ENCODE results near the gene LILRB5.
"Not testable (repeated sequence)": the region's sequence is repeated elsewhere in the genome, so short reads cannot be mapped to it uniquely, and the experiment has no call there.

GRCh38 chr19:54286283-54286682 lies 29.2 kb upstream of the LILRB5 start:
- not testable (repeated sequence) for TF ChIP-seq GATA3 (IDR thresholded peaks at IDR 0.05; ENCODE audit: borderline replicate concordance); HDAC2 (IDR thresholded peaks at IDR 0.05); POLR2A (IDR thresholded peaks at IDR 0.05; ENCODE audit: low read length); CTCF (IDR thresholded peaks at IDR 0.05); BCL3 (IDR thresholded peaks at IDR 0.05); MAFK (IDR thresholded peaks at IDR 0.05; ENCODE audit: partially characterized antibody); USF2 (IDR thresholded peaks at IDR 0.05); MYC (IDR thresholded peaks at IDR 0.05; ENCODE audit: borderline replicate concordance, low read length); JUNB (IDR thresholded peaks at IDR 0.05); RCOR1 (IDR thresholded peaks at IDR 0.05; ENCODE audit: low read depth, low read length); CHD4 (IDR thresholded peaks at IDR 0.05; ENCODE audit: borderline replicate concordance); FOSL2 (IDR thresholded peaks at IDR 0.05); FOSL2 (CRISPR knock-in tag; IDR thresholded peaks at IDR 0.05); CEBPB (IDR thresholded peaks at IDR 0.05); PHF8 (IDR thresholded peaks at IDR 0.05; ENCODE audit: borderline replicate concordance, low read depth)
